SK-N-SH (cell line): Measurements from ENCODE around the gene COL23A1.

ENCODE experiments used
- CTCF ChIP-seq: fragments of 200-600 bp; sonication (generic); IDR thresholded peaks from 2 replicates; pipeline ENCODE4 v1.6.1; 2017; ENCODE audit warnings: antibody characterized with exemption, mild to moderate bottlenecking, moderate library complexity
- ELF1 ChIP-seq: IDR thresholded peaks from 2 replicates; pipeline ENCODE4 v1.4.0; 2012
- EZH2phosphoT487 ChIP-seq: fragments of 200-600 bp; sonication (generic); IDR thresholded peaks from 2 replicates; pipeline ENCODE4 v1.6.1; 2017; ENCODE audit warnings: low read depth, mixed run types, mild to moderate bottlenecking, antibody characterized with exemption, moderate library complexity, borderline replicate concordance
- TF ChIP-seq, protein P1 (sequence below): IDR thresholded peaks from 2 replicates; pipeline ENCODE4 v1.4.0; 2012; ENCODE audit warnings: low read depth

DNA sequence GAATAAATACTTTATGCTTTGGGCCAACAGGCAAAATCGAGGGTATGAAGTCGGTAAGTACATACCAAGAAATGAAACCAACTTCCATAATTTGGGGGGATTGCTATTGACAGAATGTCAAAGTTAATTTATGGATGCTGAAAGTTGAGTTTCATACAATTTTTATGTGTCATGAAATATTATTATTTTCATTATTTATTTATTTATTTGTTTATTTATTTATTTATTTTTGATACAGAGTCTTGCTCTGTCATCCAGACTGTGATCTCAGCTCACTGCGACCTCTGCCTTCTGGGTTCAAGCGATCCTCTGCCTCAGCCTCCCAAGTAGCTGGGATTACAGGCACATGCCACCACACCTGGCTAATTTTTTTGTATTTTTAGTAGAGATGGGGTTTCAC is 398.5 kb downstream of the COL23A1 start:
- TF ChIP-seq CTCF (no peak), ELF1 (no peak), EZH2phosphoT487 (no peak)
- TF ChIP-seq, protein P1, sequence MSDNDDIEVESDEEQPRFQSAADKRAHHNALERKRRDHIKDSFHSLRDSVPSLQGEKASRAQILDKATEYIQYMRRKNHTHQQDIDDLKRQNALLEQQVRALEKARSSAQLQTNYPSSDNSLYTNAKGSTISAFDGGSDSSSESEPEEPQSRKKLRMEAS, result no peak
